NCI-H1436 treated with DMSO at 0.1 percent for 48 hours (cell line): ENCODE data around the gene TOM1L2.
A peak's percentile ranks its signal among the peaks of the same experiment; 100 is the strongest.

Experiments
- DNase-seq: peaks from one replicate; lab custom pipeline; 2025; lab: John Stamatoyannopoulos, UW

TOM1L2 gene

GRCh38 chr17:17835415-17836249 is 136.6 kb downstream of the TOM1L2 start:
- no peak for DNase-seq

GRCh38 chr17:17834974-17835373 is 137.2 kb downstream of the TOM1L2 start:
- DNase-seq, result no peak

DNA sequence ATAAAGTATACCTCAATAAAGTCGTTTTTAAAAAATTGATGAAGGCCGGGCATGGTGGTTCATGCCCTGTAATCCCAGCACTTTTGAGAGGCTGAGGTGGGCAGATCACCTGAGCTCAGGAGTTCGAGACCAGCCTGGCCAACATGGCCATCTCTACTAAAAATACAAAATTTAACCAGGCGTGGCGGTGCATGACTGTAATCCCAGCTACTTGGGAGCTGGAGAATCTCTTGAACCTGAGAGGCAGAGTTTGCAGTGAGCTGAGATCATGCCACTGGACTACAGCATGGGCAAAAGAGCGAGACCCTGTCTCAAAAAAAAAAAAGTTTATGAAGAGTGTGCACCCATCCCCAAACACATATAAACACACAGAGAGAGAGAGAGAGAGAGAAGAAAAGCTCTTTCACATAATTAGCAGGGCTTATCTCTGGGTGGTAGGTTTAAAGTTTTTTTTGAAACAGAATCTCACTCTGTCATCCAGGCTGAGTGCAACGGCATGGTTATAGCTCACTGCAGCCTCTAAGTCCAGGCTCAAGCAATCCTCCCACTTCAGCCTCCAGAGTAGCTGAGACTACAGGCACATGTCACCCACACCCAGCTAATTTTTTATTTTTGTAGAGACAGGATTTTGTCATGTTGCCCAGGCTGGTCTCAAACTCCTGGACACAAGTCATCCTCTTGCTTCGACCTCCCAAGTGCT is 138.4 kb downstream of the TOM1L2 start:
- no peak for DNase-seq

DNA sequence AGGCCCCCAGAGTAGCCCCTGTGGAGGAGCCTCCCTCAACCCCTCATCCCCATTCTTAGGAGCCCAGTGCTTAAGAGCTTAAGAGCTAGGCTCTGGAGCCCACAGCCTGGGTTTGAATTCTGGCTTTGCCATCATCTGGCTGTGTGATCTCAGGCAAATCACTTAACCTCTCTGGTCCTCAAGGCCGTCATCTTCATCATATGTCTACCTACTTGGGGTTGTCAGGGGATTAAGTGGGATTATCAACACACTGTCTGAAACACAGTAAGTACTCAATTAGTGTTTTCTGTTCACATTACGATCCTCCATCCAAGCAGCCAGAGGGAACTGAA is 140.2 kb downstream of the TOM1L2 start:
- DNase-seq, result no peak

GRCh38 chr17:17831208-17832031 is 140.8 kb downstream of the TOM1L2 start:
- no peak for DNase-seq

GRCh38 chr17:17830740-17831207 is 141.4 kb downstream of the TOM1L2 start:
- no peak for DNase-seq

- DNase-seq, result no peak
Observed at GRCh38 chr17:17830269-17830567, 142.0 kb downstream of the TOM1L2 start.

GRCh38 chr17:17827826-17828621 is 144.2 kb downstream of the TOM1L2 start:
- no peak for DNase-seq

GRCh38 chr17:17826942-17827785 is 145.0 kb downstream of the TOM1L2 start:
- no peak for DNase-seq

GRCh38 chr17:17826342-17826713 is 145.9 kb downstream of the TOM1L2 start:
- DNase-seq, result no peak

DNA sequence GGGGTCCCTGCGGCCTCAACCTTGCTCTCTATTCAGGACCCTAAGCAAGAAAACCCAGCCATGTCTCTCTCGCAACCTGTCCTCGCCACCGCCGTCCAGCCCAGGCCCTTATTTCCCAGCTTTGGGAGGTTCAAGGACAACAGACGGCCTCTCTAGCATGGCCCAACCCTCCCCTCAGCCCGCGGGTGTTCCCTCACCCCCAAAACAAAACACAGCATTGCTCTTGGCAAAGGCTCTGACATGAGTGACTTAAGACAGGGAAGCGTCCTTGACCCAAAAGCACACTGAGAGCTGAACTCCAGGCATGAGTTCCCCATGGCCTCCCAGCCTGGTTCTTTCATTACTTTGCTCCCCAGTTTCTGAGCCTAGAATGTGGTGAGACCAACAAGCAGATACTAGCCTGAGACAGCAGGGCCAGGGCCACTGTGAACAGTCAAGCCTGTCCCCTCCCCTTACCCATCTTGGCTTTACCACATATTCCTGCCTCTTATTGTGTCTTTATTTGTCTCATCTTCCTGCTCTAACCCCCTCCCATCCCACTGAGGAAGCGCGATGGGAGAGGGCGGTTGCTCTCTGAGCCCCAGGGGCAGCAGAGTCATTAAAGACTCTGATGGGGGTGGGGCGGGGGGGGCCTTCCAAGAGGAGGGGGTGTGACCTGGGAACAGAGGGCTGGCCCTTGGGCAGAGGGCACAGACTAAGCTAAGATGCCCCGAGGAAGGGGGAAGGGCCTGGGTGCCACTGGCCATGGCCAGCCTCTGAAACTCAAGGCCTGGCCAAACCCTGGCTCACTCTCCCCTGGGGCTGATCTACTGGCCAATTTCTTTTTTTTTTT is 147.2 kb downstream of the TOM1L2 start:
- DNase-seq, result no peak

DNA sequence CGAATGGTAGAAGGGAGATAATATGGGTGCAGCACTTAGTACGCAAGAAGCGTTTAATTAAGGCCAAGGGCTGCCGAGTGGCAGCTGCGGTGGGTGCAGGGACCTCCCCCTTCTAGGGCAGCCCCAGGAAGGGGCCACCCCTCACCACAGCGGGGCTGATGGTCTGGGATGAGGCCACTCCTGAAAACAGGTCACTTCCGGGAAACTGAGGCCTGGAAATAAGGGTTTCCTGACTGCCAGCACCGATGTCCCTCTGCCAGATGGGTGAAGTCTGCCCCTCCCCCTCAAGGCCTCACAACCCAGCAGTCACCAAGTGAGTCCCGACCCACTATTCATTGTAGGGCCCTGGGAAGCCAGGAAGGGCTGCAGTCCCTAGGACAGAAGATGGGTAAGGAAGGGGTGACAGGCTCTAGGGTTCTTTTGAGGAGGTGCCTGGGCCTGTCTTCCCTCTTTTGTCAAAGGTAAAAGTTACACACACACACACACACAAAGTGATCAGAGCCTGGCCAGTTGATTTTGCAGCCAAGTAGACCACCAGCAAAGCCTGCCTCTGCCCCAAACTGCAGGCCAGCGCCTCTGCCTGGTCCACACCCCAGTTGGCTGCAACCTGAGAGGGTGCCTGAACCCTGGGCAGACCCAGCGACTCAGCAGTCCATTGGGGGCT is 147.9 kb downstream of the TOM1L2 start:
- DNase-seq, result peak; percentile 88

- peak; percentile 88 for DNase-seq
Observed at GRCh38 chr17:17823433-17824118, 148.6 kb downstream of the TOM1L2 start.

DNA sequence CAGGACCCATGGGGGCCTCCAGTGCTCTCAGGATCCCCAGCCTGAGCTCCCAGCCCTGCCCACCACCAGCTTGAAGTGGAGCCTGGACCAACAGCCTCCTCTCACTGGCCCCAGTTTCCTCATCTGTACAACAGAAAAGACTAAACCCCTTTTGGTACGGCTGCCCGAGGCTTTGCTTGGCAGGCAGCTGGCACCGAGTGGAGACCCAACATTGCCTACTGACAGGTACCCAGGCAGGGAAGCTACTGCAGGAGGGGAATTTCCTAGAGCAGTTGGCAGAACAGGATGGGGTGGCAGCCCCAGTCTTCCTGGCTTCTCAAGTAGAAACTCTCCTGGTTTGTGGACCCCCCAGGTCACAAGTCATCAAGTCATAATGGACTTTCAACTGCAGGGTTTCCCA is 149.6 kb downstream of the TOM1L2 start:
- no peak for DNase-seq

DNA sequence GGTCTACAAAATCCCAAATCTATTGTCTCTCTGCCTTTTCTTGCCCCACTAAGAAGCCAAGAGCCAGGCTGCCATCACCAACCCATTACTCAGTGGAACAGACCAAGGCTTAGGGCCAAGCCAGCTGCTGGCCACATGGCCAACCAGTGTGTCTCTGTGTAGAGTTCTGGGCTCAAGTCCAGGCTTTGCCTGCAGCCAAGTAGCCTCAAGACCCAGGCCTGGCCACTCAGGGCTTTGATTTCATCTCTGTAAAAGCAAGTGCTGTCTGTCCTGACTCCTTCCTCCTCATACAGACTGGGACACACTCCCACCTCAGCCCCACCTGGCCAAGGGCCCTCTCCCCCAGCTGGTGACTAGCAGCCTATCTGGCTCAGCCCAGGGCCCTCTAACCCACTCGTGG is 150.0 kb downstream of the TOM1L2 start:
- no peak for DNase-seq

- DNase-seq, result no peak
Observed at GRCh38 chr17:17820463-17821158, 151.6 kb downstream of the TOM1L2 start.

DNA sequence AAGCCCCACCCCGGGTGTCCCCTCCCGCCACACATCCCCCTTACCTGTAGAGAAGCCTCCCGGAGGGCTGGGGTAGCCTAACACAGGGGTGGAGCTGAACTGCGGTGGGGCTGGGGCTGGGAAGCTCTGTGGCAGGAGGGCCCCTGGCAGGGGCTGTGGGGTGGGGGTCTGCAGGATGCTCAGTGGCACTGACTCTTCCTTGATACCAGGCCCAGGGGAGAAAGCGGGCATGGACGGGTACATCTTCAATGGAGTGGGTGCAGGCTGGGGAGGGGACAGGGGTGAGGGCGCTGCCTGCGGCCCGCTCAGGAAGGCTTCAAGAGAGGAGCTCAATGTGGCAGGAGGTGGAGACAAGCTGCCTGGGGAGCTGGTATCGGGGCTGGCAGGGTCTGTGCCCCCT is 152.2 kb downstream of the TOM1L2 start:
- DNase-seq, result no peak

- no peak for DNase-seq
Observed at GRCh38 chr17:17819561-17819995, 152.6 kb downstream of the TOM1L2 start.
